ENCODE results near the gene TRPM7.

The TRPM7 gene

DNA sequence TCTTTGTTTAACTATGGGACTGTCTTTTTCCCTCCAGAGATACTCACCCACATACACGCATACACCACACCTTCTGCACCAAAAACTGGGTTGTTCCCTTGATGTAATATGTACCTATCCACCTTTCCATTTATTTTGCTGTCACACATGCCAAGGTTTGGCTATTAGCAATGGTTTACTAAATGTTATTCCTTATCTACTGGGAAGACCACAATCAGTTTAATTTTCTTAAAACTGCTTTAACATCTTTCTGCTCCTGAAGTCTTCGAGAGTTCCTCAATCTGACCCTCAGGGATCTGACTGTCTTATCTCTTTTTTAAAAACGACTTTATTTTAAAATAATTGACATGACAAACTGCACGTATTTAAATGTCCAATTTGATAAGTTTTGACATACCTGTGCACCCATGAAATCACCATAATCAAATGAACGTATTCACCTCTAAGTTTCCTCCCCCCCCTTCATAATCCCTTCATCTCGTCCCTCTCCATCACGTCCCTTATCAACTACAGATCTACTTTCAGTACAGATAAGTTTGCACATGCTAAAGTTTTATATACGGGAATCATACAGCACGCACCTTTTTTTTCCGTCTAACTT is 805 bp upstream of the TRPM7 start:
- H3K36me3 ChIP-seq (ENCODE audit: insufficient read depth), result no peaks in the 10 kb centered on the region
- peaks cover 29% of the 10 kb centered on the region for H3K4me1 ChIP-seq (ENCODE audit: low read depth, poor library complexity, severe bottlenecking)
- TF ChIP-seq, protein P1, sequence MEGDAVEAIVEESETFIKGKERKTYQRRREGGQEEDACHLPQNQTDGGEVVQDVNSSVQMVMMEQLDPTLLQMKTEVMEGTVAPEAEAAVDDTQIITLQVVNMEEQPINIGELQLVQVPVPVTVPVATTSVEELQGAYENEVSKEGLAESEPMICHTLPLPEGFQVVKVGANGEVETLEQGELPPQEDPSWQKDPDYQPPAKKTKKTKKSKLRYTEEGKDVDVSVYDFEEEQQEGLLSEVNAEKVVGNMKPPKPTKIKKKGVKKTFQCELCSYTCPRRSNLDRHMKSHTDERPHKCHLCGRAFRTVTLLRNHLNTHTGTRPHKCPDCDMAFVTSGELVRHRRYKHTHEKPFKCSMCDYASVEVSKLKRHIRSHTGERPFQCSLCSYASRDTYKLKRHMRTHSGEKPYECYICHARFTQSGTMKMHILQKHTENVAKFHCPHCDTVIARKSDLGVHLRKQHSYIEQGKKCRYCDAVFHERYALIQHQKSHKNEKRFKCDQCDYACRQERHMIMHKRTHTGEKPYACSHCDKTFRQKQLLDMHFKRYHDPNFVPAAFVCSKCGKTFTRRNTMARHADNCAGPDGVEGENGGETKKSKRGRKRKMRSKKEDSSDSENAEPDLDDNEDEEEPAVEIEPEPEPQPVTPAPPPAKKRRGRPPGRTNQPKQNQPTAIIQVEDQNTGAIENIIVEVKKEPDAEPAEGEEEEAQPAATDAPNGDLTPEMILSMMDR (conservative IDR thresholded peaks at IDR 0.05; ENCODE audit: low read depth, low read length), result no peak
- H3K27ac ChIP-seq, result peak overlapping the region; percentile 94
- H2AFZ ChIP-seq (ENCODE audit: low read depth), result peak overlapping the region; percentile 97
- H3K79me2 ChIP-seq (ENCODE audit: insufficient read depth, low read depth), result peaks cover 37% of the 10 kb centered on the region
- peaks cover 14% of the 10 kb centered on the region; the same call in 1 of the 2 replicates for H4K20me1 ChIP-seq (ENCODE audit: insufficient read depth)
- no peaks in the 10 kb centered on the region for H3K27me3 ChIP-seq (ENCODE audit: insufficient read depth, low read depth)
- peak overlapping the region; percentile 91 for H3K9ac ChIP-seq
- H3K4me3 ChIP-seq (IDR thresholded peaks at IDR 0.05; ENCODE audit: insufficient read depth, low read depth, low read length), result no peak overlapping the region
- H3K4me2 ChIP-seq, result peak overlapping the region; percentile 71

- no peaks in the 10 kb centered on the region for H3K27me3 ChIP-seq (ENCODE audit: insufficient read depth, low read depth)
- no peaks in the 10 kb centered on the region for H3K36me3 ChIP-seq (ENCODE audit: insufficient read depth)
- TF ChIP-seq, protein P1 (conservative IDR thresholded peaks at IDR 0.05; ENCODE audit: low read depth, low read length), result no peak
- H4K20me1 ChIP-seq (ENCODE audit: insufficient read depth), result peaks cover 14% of the 10 kb centered on the region; the same call in 1 of the 2 replicates
- peaks cover 51% of the 10 kb centered on the region for H3K79me2 ChIP-seq (ENCODE audit: insufficient read depth, low read depth)
- peak overlapping the region; percentile 97 for H2AFZ ChIP-seq (ENCODE audit: low read depth)
- H3K27ac ChIP-seq, result peak overlapping the region; percentile 94
- peaks cover 29% of the 10 kb centered on the region for H3K4me1 ChIP-seq (ENCODE audit: low read depth, poor library complexity, severe bottlenecking)
- peak overlapping the region; percentile 91 for H3K9ac ChIP-seq
- H3K4me2 ChIP-seq, result peak overlapping the region; percentile 90
- peak overlapping the region; percentile 59 for H3K4me3 ChIP-seq (IDR thresholded peaks at IDR 0.05; ENCODE audit: insufficient read depth, low read depth, low read length)
Measured at GRCh38 chr15:50685976-50686468, 575 bp downstream of the TRPM7 start.

DNA sequence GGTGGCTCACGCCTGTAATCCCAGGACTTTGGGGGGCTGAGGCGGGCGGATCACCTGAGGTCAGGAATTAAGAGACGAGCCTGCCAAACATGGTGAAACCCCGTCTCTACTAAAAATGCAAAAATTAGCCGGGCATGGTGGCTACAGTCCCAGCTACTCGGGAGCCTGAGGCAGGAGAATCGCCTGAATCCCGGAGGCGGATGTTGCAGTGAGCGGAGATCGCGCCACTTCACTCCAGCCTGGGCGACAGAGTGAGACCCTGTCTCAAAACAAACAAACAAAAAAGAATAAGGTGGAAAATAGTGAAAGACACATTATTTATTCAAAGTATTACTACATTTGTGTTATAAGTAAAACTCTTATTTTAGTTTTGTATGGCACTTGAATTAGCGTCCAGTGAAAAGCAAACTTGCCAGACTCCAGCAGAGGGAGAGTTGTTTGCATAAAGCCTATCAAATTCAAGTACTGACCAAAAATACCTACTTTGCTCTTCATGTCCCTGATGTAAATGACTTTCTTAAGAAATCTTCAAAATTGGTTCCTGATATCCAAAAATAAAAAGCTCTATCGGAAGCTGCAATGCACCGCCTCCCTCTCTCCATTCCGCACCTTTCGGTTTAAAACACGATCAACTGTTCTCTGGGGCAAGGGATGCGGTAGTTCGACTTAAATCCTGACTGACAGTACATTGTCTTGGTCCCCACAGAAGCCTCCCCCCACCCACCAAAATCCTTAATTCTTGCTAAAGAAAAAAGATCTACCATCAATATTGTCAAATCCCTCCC is 1.2 kb downstream of the TRPM7 start:
- peak overlapping the region; percentile 59 for H3K4me3 ChIP-seq (IDR thresholded peaks at IDR 0.05; ENCODE audit: insufficient read depth, low read depth, low read length)
- H2AFZ ChIP-seq (ENCODE audit: low read depth), result peak overlapping the region; percentile 97; the same call in 1 of the 2 replicates
- H3K79me2 ChIP-seq (ENCODE audit: insufficient read depth, low read depth), result peaks cover 57% of the 10 kb centered on the region
- H3K27me3 ChIP-seq (ENCODE audit: insufficient read depth, low read depth), result no peaks in the 10 kb centered on the region
- TF ChIP-seq, protein P1 (conservative IDR thresholded peaks at IDR 0.05; ENCODE audit: low read depth, low read length), result no peak
- peaks cover 14% of the 10 kb centered on the region; the same call in 1 of the 2 replicates for H4K20me1 ChIP-seq (ENCODE audit: insufficient read depth)
- H3K36me3 ChIP-seq (ENCODE audit: insufficient read depth), result no peaks in the 10 kb centered on the region
- peaks cover 29% of the 10 kb centered on the region for H3K4me1 ChIP-seq (ENCODE audit: low read depth, poor library complexity, severe bottlenecking)
- H3K9ac ChIP-seq, result peak overlapping the region; percentile 91
- peak overlapping the region; percentile 94; the same call in 1 of the 2 replicates for H3K27ac ChIP-seq
- peak overlapping the region; percentile 90 for H3K4me2 ChIP-seq

DNA sequence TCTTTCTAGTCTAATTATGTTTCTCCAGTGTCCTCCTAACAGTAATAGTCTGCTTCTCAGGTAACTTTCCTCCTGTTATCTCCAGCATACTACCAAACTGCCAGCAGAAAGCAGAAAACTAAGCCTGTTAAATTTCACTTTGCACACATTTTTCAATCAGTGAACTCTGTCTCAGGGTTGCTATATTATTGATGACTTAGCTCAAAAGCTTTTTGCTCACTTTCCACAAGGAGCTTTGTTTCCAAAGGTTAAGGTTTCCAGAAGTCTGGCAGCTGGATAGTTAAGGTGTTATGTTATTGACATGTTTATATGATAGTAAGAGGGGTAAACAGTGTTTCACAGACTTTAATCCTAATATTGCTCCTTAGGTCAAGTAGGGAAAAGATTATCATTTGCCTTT is 5.1 kb downstream of the TRPM7 start:
- H3K79me2 ChIP-seq (ENCODE audit: insufficient read depth, low read depth), result peaks cover 92% of the 10 kb centered on the region
- no peak overlapping the region for H3K9ac ChIP-seq

More for the DNA sequence above, 5.1 kb downstream of the TRPM7 start:
- H3K27me3 ChIP-seq (ENCODE audit: insufficient read depth, low read depth), result no peaks in the 10 kb centered on the region
- H2AFZ ChIP-seq (ENCODE audit: low read depth), result no peak overlapping the region
- no peak overlapping the region for H3K4me3 ChIP-seq (IDR thresholded peaks at IDR 0.05; ENCODE audit: insufficient read depth, low read depth, low read length)
- no peak overlapping the region for H3K27ac ChIP-seq
- H4K20me1 ChIP-seq (ENCODE audit: insufficient read depth), result peaks cover 14% of the 10 kb centered on the region; the same call in 1 of the 2 replicates
- no peak overlapping the region for H3K4me2 ChIP-seq
- TF ChIP-seq, protein P1 (conservative IDR thresholded peaks at IDR 0.05; ENCODE audit: low read depth, low read length), result no peak
- peaks cover 24% of the 10 kb centered on the region for H3K4me1 ChIP-seq (ENCODE audit: low read depth, poor library complexity, severe bottlenecking)
- H3K36me3 ChIP-seq (ENCODE audit: insufficient read depth), result no peaks in the 10 kb centered on the region
